ENCODE measurements around the gene EIF4G3. TPM values are rescaled to one million over a fixed set of nuclear protein-coding genes. Genes with fewer than 3 reads are reported as not detected.

Gene EIF4G3
- total and polyA plus RNA-seq, 2 donors (not counting 3 experiments of a cell fraction or from before 2014, with no cell fraction given), result 40.7 to 78.5 TPM

- no peak overlapping the region for H2AFZ ChIP-seq (ENCODE audit: low read depth, low read length)
- peaks cover 85% of the 10 kb centered on the region for H3K79me2 ChIP-seq (ENCODE audit: control insufficient read depth, insufficient read depth, low read length)
- ChIA-PET POLR2A (no interaction called here), CTCF (no interaction called here)
- H3K27me3 ChIP-seq (ENCODE audit: control insufficient read depth in 2 of 2, insufficient read depth in 2 of 2, low read length in 2 of 2), result no peaks in the 10 kb centered on the region
- H3K4me3 ChIP-seq (replicated peaks in 1 of 3; ENCODE audit: insufficient read depth in 1 of 3, low read depth in 1 of 3, low read length in 3 of 3), result no peak overlapping the region
- peaks cover 4% of the 10 kb centered on the region for H4K20me1 ChIP-seq (replicated peaks; ENCODE audit: control insufficient read depth, extremely low read depth, insufficient read depth, low read length)
- H3K36me3 ChIP-seq (ENCODE audit: control insufficient read depth in 2 of 2, extremely low read depth in 1 of 2, insufficient read depth in 2 of 2, low read length in 2 of 2), result peaks cover 0 to 7% of the 10 kb centered on the region in 2 experiments
- DNase-seq (ENCODE audit: low read depth, low spot score) (no peak), FAIRE-seq (no peak)
- intact Hi-C loops (cut with micrococcal nuclease) (no loop called here), dilution Hi-C loops (cut with MboI; ENCODE audit: extremely low pct_ligation_motif_present, low sequenced_read_pairs) (no loop called here)
- H3K4me2 ChIP-seq (ENCODE audit: insufficient read depth, low read length), result no peak overlapping the region
- no peak overlapping the region for H3K27ac ChIP-seq (ENCODE audit: insufficient read depth, low read depth, low read length)
- H3K9ac ChIP-seq (replicated peaks; ENCODE audit: extremely low read depth, insufficient read depth, low read length), result no peak overlapping the region
- H3K9me1 ChIP-seq (replicated peaks; ENCODE audit: control insufficient read depth, extremely low read depth, insufficient read depth, low read length), result no peaks in the 10 kb centered on the region
- H3K9me3 ChIP-seq (replicated peaks; ENCODE audit: control insufficient read depth, insufficient read depth, low read length), result no peaks in the 10 kb centered on the region
- TF ChIP-seq MAX (IDR thresholded peaks at IDR 0.05; ENCODE audit: insufficient read depth, insufficient read length) (no peak), GATA2 (IDR thresholded peaks at IDR 0.05; ENCODE audit: insufficient read depth, insufficient read length, low read depth, low read length) (no peak), FOS (IDR thresholded peaks at IDR 0.05; ENCODE audit: borderline replicate concordance, insufficient read depth, low read length) (peak; percentile 25), CTCF (IDR thresholded peaks at IDR 0.05; ENCODE audit: extremely low read depth in 1 of 2, insufficient read depth in 1 of 2, low read depth in 1 of 2, low read length in 2 of 2) (no peak), JUN (IDR thresholded peaks at IDR 0.05; ENCODE audit: borderline replicate concordance, insufficient read depth, insufficient read length, low read depth) (no peak), POLR2A (IDR thresholded peaks at IDR 0.05; ENCODE audit: low read depth, low read length) (no peak), POLR2AphosphoS5 (IDR thresholded peaks at IDR 0.05; ENCODE audit: insufficient read depth, low read depth, low read length) (no peak)
- no peaks in the 10 kb centered on the region for H3K4me1 ChIP-seq (ENCODE audit: control insufficient read depth, extremely low read depth, insufficient read depth, low read length)
- BruUV-seq (replicated peaks), result no TSS peak
Measured at GRCh38 chr1:21165646-21166045, 11.1 kb downstream of the EIF4G3 start.

Data from endothelial cell of umbilical vein (primary cell).